PC-9 (cell line): ENCODE data around the gene MID2. TPM values are rescaled to one million over a fixed set of nuclear protein-coding genes. Genes with fewer than 3 reads are reported as not detected.

Experiments
- BruUV-seq: library from RNA; stranded (reverse); fragments of 400-500 nt; replicated peaks from 2 replicates; lab custom pipeline; 2021; lab: Mats Ljungman, UMichigan
- CTCF ChIA-PET: fragments of 300-600 bp; sonication (Branson Sonifier 250); formaldehyde crosslinking; loops from one replicate; lab custom pipeline; 2022; ENCODE audit warnings: antibody characterized with exemption; lab: Charles Lee
- POLR2A ChIA-PET: fragments of 300-600 bp; sonication (Branson Sonifier 250); formaldehyde crosslinking; loops from one replicate; lab custom pipeline; 2022; ENCODE audit warnings: antibody characterized with exemption; ENCODE audit not compliant: unreplicated experiment; lab: Charles Lee
- DNase-seq, 2 experiments: peaks; one replicate each; pipeline versions ENCODE4 v3.0.0 to v3.0.0-alpha.2; 2015 to 2022; ENCODE audit warnings: mixed read lengths in 1 of 2
- H2AFZ ChIP-seq: fragments of 200-600 bp; sonication (generic); 2 replicates; pipeline ENCODE4 v1.8.1; 2017; ENCODE audit warnings: antibody characterized with exemption
- H3F3A ChIP-seq: fragments of 200-600 bp; sonication (generic); 2 replicates; pipeline ENCODE4 v1.8.1; 2017; ENCODE audit warnings: antibody characterized with exemption, mild to moderate bottlenecking, low read depth; ENCODE audit not compliant: insufficient read depth
- H3K27ac ChIP-seq: fragments of 200-600 bp; sonication (generic); 2 replicates; pipeline ENCODE4 v1.6.1; 2016; ENCODE audit warnings: mixed run types
- H3K27me3 ChIP-seq: fragments of 200-600 bp; sonication (generic); 2 replicates; pipeline ENCODE4 v1.6.1; 2016; ENCODE audit warnings: low read depth, mixed run types; ENCODE audit not compliant: insufficient read depth
- H3K36me3 ChIP-seq: fragments of 200-600 bp; sonication (generic); 2 replicates; pipeline ENCODE4 v1.6.1; 2016; ENCODE audit warnings: low read depth, mixed run types
- H3K4me1 ChIP-seq: fragments of 200-600 bp; sonication (generic); replicated peaks from 2 replicates; pipeline ENCODE4 v1.6.1; 2016; ENCODE audit warnings: mixed run types; ENCODE audit not compliant: insufficient read depth
- H3K4me2 ChIP-seq: fragments of 200-600 bp; sonication (generic); 2 replicates; pipeline ENCODE4 v1.6.1; 2017; ENCODE audit warnings: mixed run types
- H3K4me3 ChIP-seq: fragments of 200-600 bp; sonication (generic); 2 replicates; pipeline ENCODE4 v1.6.1; 2016; ENCODE audit warnings: mixed run types
- H3K79me2 ChIP-seq: fragments of 200-600 bp; sonication (generic); 2 replicates; pipeline ENCODE4 v1.6.1; 2017; ENCODE audit warnings: low read depth, mixed run types
- H3K9me2 ChIP-seq: fragments of 200-600 bp; sonication (generic); 2 replicates; pipeline ENCODE4 v1.8.1; 2017; ENCODE audit warnings: mild to moderate bottlenecking; ENCODE audit not compliant: insufficient read depth
- H3K9me3 ChIP-seq: fragments of 200-600 bp; sonication (generic); 2 replicates; pipeline ENCODE4 v1.8.1; 2016; ENCODE audit warnings: low read depth; ENCODE audit not compliant: insufficient read depth
- H4K20me1 ChIP-seq: fragments of 200-600 bp; sonication (generic); 2 replicates; pipeline ENCODE4 v1.8.1; 2017; ENCODE audit not compliant: insufficient read depth
- EZH2 ChIP-seq: fragments of 200-600 bp; sonication (generic); IDR thresholded peaks from 2 replicates; pipeline ENCODE4 v1.8.0; 2017; ENCODE audit warnings: antibody characterized with exemption, low read depth
- intact Hi-C: fragments of 100-400 bp; cut with micrococcal nuclease; formaldehyde crosslinking; loops from one replicate; pipeline ENCODE4 v1.10.0; 2022; ENCODE audit not compliant: unreplicated experiment
- total RNA-seq: library from RNA; stranded (reverse); gene quantifications from 2 replicates; pipeline ENCODE4 v1.2.3, GENCODE V29; 2021
- TF ChIP-seq, protein P1 (sequence below): fragments of 200-600 bp; sonication (generic); conservative IDR thresholded peaks from 2 replicates; pipeline ENCODE4 v1.6.1; 2017; ENCODE audit warnings: mixed run types, antibody characterized with exemption, mild to moderate bottlenecking, moderate library complexity

The MID2 gene
- total RNA-seq, 1 experiment from 2014 or later, result 1.0 TPM

DNA sequence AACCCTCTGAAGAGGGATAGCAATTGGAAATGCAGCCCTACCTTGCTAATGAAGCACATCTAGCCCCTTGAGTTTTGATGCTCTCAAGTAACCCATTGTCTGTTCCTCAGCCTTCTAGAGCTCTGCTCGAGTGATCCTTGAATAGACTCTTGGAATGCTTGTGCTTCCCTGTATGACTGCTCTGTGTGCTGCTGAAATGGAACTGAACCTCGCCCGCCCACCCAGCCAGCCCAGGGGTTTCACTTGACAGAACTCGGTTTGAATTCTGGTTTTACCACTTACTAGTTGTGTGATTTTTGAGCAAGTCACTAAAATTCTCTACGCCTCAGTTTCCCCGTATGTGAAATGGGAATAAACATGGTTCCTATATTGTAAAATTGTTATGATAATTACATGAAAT lies 77.1 kb downstream of the MID2 start:
- no peaks in the 10 kb centered on the region for H3F3A ChIP-seq
- intact Hi-C loops, result no loop called here
- POLR2A ChIA-PET, result no interaction called here
- CTCF ChIA-PET, result no interaction called here
- no peak overlapping the region for H3K27ac ChIP-seq
- DNase-seq, result no peak
- H3K4me3 ChIP-seq, result no peak overlapping the region
- no peaks in the 10 kb centered on the region for H3K9me3 ChIP-seq
- no peaks in the 10 kb centered on the region for H3K36me3 ChIP-seq
- no peak overlapping the region for H2AFZ ChIP-seq
- no peaks in the 10 kb centered on the region for H3K79me2 ChIP-seq
- no peaks in the 10 kb centered on the region for H3K27me3 ChIP-seq
- no peaks in the 10 kb centered on the region for H3K9me2 ChIP-seq
- TF ChIP-seq EZH2, result no peak
- TF ChIP-seq, protein P1, sequence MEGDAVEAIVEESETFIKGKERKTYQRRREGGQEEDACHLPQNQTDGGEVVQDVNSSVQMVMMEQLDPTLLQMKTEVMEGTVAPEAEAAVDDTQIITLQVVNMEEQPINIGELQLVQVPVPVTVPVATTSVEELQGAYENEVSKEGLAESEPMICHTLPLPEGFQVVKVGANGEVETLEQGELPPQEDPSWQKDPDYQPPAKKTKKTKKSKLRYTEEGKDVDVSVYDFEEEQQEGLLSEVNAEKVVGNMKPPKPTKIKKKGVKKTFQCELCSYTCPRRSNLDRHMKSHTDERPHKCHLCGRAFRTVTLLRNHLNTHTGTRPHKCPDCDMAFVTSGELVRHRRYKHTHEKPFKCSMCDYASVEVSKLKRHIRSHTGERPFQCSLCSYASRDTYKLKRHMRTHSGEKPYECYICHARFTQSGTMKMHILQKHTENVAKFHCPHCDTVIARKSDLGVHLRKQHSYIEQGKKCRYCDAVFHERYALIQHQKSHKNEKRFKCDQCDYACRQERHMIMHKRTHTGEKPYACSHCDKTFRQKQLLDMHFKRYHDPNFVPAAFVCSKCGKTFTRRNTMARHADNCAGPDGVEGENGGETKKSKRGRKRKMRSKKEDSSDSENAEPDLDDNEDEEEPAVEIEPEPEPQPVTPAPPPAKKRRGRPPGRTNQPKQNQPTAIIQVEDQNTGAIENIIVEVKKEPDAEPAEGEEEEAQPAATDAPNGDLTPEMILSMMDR, result no peak
- no peak overlapping the region for H3K4me2 ChIP-seq
- no peaks in the 10 kb centered on the region for H3K4me1 ChIP-seq
- no peaks in the 10 kb centered on the region for H4K20me1 ChIP-seq
- no TSS peak for BruUV-seq

- ChIA-PET CTCF (no interaction called here), POLR2A (no interaction called here)
- Histone ChIP-seq H3F3A (no peaks in the 10 kb centered on the region), H3K36me3 (no peaks in the 10 kb centered on the region), H2AFZ (no peak overlapping the region), H3K4me2 (no peak overlapping the region), H3K4me3 (no peak overlapping the region), H4K20me1 (no peaks in the 10 kb centered on the region), H3K79me2 (no peaks in the 10 kb centered on the region), H3K4me1 (no peaks in the 10 kb centered on the region), H3K27ac (no peak overlapping the region), H3K9me3 (no peaks in the 10 kb centered on the region), H3K27me3 (no peaks in the 10 kb centered on the region), H3K9me2 (no peaks in the 10 kb centered on the region)
- no peak for DNase-seq
- BruUV-seq, result no TSS peak
- intact Hi-C loops, result no loop called here
- TF ChIP-seq, protein P1, result no peak
- no peak for TF ChIP-seq EZH2
These were observed 79.7 kb downstream of the MID2 start for GRCh38 chrX:107905366-107905765.

- Histone ChIP-seq H3K36me3 (no peaks in the 10 kb centered on the region), H3K27ac (no peak overlapping the region), H4K20me1 (no peaks in the 10 kb centered on the region), H3K4me2 (no peak overlapping the region), H3K27me3 (no peaks in the 10 kb centered on the region), H3K4me3 (no peak overlapping the region), H3K79me2 (no peaks in the 10 kb centered on the region), H3K9me2 (no peaks in the 10 kb centered on the region), H3K4me1 (no peaks in the 10 kb centered on the region), H2AFZ (no peak overlapping the region), H3F3A (no peaks in the 10 kb centered on the region), H3K9me3 (no peaks in the 10 kb centered on the region)
- no peak for DNase-seq
- intact Hi-C loops, result no loop called here
- ChIA-PET POLR2A (no interaction called here), CTCF (no interaction called here)
- BruUV-seq, result no TSS peak
- TF ChIP-seq, protein P1, result no peak
- TF ChIP-seq EZH2, result no peak
These were observed 98.6 kb downstream of the MID2 start for GRCh38 chrX:107924136-107924746.
